ENCODE results near the gene GLUL. TPM values are rescaled to one million over a fixed set of nuclear protein-coding genes. Genes with fewer than 3 reads are reported as not detected.
"Not testable (repeated sequence)": the region's sequence is repeated elsewhere in the genome, so short reads cannot be mapped to it uniquely, and the experiment has no call there.

The GLUL gene
- total RNA-seq, 1 donor from 2014 or later = 545 TPM

DNA sequence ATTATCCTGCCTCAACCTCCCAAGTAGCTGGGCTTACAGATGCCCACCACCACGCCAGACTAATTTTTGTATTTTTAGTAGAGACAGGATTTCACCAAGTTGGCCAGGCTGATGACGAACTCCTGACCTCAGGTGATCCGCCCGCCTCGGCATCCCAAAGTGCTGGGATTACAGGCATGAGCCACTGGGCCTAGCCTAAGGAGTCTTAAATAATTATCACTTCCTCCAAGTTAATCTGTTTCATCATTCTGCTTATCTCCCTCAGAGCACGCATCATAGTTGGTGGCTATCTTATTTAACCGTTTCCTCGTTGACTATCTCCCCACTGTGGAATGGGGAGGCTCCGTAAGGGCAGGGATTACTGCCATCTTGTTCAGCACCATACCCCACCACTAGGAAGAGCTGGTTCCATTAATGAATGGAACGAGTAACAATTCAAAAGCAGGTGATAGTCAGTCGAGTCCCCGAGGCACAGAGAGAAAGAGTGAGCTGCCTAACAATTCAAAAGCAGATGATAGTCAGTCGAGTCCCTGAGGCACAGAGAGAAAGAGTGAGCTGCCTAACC, 52.7 kb downstream of the GLUL start:
- H3K27me3 Mint-ChIP-seq = peaks cover 3% of the 10 kb centered on the region
- no peaks in the 10 kb centered on the region for H3K9me3 Mint-ChIP-seq
- H3K4me3 Mint-ChIP-seq = no peak overlapping the region
- no peak for DNase-seq (ENCODE audit: extremely low spot score, unreplicated experiment)
- TF ChIP-seq, protein P1, sequence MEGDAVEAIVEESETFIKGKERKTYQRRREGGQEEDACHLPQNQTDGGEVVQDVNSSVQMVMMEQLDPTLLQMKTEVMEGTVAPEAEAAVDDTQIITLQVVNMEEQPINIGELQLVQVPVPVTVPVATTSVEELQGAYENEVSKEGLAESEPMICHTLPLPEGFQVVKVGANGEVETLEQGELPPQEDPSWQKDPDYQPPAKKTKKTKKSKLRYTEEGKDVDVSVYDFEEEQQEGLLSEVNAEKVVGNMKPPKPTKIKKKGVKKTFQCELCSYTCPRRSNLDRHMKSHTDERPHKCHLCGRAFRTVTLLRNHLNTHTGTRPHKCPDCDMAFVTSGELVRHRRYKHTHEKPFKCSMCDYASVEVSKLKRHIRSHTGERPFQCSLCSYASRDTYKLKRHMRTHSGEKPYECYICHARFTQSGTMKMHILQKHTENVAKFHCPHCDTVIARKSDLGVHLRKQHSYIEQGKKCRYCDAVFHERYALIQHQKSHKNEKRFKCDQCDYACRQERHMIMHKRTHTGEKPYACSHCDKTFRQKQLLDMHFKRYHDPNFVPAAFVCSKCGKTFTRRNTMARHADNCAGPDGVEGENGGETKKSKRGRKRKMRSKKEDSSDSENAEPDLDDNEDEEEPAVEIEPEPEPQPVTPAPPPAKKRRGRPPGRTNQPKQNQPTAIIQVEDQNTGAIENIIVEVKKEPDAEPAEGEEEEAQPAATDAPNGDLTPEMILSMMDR (conservative IDR thresholded peaks at IDR 0.05) = no peak
- peaks cover 15% of the 10 kb centered on the region for H3K4me1 Mint-ChIP-seq (ENCODE audit: unreplicated experiment)
- no peak overlapping the region for H3K27ac Mint-ChIP-seq
- no peaks in the 10 kb centered on the region for H3K36me3 Mint-ChIP-seq

DNA sequence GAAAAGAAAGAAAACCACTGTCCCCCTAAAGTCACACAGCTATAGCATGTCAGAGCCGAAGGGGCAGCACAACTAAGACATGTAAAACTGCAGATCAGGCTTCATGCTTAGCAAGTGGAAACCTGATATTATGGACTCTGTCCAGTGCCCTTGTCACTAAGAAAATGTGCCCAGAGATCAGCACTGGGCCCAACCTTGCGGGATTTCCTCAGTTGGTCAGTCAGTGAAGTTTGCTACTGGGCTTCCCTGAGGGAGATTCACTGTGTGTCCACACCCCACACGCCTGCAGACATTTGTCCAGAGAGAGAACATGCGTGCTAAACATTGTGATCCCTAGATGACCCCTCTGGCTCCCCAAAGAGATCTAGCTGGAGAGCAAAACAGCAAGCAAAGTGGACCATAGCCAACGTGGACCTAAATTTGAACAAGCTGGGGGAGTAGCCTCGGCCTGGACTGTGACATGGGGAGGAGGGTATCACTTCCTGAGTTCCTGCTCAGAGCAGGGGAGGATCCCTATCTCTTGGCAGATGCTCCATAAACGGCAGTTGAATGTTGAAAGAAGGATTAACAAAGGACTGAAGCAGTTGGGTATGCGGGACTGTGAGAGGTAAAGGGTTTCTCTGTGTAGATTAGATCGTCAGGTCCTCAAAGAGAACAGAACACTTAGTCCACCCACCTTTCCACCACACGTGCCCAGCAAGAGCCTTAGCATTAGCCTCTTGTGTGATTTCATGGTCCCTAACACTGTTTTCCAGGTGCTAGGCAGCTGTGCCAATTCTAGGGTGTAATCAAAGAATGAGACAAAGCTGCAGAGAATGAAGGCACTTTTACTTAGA, 53.6 kb downstream of the GLUL start:
- no peak overlapping the region for H3K27ac Mint-ChIP-seq
- H3K4me1 Mint-ChIP-seq (ENCODE audit: unreplicated experiment) = peaks cover 17% of the 10 kb centered on the region
- no peak overlapping the region for H3K4me3 Mint-ChIP-seq
- peaks cover 3% of the 10 kb centered on the region for H3K27me3 Mint-ChIP-seq
- TF ChIP-seq, protein P1 (conservative IDR thresholded peaks at IDR 0.05) = no peak
- no peaks in the 10 kb centered on the region for H3K9me3 Mint-ChIP-seq
- H3K36me3 Mint-ChIP-seq = no peaks in the 10 kb centered on the region
- no peak for DNase-seq (ENCODE audit: extremely low spot score, unreplicated experiment)

DNA sequence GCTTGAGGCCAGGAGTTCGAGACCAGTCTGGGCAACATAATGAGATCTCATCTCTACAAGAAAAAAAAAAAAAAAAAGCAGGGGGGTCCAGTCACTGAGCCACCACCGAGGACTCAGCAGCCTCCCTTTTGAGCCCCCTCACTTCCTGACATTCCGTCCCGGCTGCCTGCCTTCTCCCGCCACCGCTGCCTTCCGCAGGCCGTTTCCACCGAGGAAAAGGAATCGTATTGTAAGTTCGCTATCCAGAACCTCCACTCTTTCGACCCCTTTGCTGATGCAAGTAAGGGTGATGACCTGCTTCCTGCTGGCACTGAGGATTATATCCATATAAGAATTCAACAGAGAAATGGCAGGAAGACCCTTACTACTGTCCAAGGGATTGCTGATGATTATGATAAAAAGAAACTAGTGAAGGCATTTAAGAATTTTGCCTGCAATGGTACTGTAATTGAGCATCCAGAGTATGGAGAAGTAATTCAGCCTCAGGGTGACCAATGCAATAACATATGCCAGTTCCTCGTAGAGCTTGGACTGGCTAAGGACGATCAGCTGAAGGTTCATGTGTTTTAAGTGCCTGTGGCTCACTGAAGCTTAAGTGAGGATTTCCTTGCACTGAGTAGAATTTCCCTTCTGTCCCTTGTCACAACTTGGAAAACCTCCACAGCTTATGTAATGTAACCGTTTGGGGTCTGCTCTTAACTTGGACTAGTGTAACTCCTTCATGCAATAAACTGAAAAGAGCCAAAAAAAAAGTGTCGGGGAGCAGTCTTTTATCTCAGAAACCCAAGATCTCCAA, 55.6 kb downstream of the GLUL start:
- no peak overlapping the region for H3K4me3 Mint-ChIP-seq
- H3K9me3 Mint-ChIP-seq = no peaks in the 10 kb centered on the region
- DNase-seq (ENCODE audit: extremely low spot score, unreplicated experiment) = no peak
- no peaks in the 10 kb centered on the region for H3K36me3 Mint-ChIP-seq
- peaks cover 17% of the 10 kb centered on the region for H3K4me1 Mint-ChIP-seq (ENCODE audit: unreplicated experiment)
- H3K27me3 Mint-ChIP-seq = peaks cover 3% of the 10 kb centered on the region
- TF ChIP-seq, protein P1 (conservative IDR thresholded peaks at IDR 0.05) = no peak
- no peak overlapping the region for H3K27ac Mint-ChIP-seq

DNA sequence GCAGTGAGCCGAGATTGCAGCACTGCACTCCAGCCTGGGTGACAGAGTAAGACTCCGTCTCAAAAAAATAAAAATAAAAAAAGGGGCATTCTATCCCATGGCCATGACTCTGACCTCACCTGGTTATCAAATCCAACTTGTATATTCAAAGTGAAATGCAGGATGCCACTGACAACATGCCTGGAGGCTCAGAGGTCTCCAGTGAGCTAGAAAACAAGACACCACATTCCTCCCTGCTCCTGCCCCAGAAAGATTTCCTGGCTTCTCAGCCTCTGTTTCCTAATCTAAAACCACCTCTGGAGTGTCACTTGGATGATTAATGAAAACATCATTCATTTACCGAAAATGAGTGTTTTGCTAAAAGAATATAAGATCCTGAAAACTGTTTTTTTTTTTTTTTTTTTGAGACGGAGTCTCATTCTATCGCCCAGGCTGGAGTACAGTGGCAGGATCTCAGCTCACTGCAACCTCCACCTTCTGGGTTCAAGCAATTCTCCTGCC, 58.5 kb downstream of the GLUL start:
- not testable (repeated sequence) for H3K27me3 Mint-ChIP-seq; H3K4me3 Mint-ChIP-seq; H3K27ac Mint-ChIP-seq; DNase-seq (ENCODE audit: extremely low spot score, unreplicated experiment); H3K9me3 Mint-ChIP-seq; H3K36me3 Mint-ChIP-seq
- H3K4me1 Mint-ChIP-seq (ENCODE audit: unreplicated experiment) = peaks cover 20% of the 10 kb centered on the region

DNA sequence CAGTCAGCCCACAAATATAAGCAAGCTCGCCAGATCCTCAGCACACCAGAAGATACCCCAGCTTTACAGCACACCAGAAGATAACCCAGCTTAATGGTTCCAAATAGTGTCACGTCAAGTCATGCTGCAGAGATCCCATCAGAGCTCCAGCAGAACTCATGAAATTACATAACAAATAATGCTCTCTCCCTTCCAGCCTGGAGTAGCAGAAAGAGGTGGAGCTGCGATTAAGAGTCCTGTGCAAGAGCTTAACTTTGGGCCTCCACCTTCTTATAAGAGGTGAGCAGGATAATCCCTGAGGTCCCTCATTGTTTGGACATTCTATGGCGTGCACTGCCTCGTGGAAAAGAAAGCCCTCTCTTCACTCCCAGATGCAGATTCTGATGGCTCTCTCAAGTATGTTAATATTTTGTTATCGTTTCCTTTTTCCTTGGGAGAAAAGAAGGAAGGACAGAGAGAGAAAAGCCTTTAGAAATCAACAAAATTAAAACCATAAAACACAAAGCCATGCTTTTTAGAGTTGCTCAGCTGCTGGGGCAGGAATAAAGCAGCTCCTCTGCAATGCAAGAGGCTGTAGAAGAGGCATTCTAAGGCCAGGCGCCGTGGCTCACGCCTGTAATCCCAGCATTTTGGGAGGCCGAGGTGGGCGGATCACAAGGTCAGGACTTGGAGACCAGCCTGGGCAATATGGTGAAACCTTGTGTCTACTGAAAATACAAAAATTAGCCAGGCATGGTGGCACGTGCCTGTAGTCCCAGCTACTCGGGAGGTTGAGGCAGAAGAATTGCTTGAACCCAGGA, 59.1 kb downstream of the GLUL start:
- H3K27ac Mint-ChIP-seq = no peak overlapping the region
- peaks cover 20% of the 10 kb centered on the region for H3K4me1 Mint-ChIP-seq (ENCODE audit: unreplicated experiment)
- H3K4me3 Mint-ChIP-seq = no peak overlapping the region
- H3K9me3 Mint-ChIP-seq = no peaks in the 10 kb centered on the region
- H3K27me3 Mint-ChIP-seq = no peaks in the 10 kb centered on the region
- TF ChIP-seq, protein P1 (conservative IDR thresholded peaks at IDR 0.05) = no peak
- H3K36me3 Mint-ChIP-seq = no peaks in the 10 kb centered on the region
- DNase-seq (ENCODE audit: extremely low spot score, unreplicated experiment) = no peak

Other genes starting within 250 kb of the GLUL start
- not detected in 2 replicates for gene TEDDM1, start 8.9 kb upstream of the GLUL start, total RNA-seq (ENCODE audit: low replicate concordance)
- gene RGSL1, start 58.4 kb upstream of the GLUL start, total RNA-seq (ENCODE audit: low replicate concordance) = not detected in 2 replicates
- gene RNASEL, start 197.5 kb upstream of the GLUL start, total RNA-seq (ENCODE audit: low replicate concordance) = 4.2 and 5.0 TPM in 2 replicates
- 9.7 and 14.6 TPM in 2 replicates for gene RGS16, start 212.6 kb upstream of the GLUL start, total RNA-seq (ENCODE audit: low replicate concordance)

All from type B pancreatic cell (in vitro differentiated cells).